Endothelial cell (in vitro differentiated cells): Measurements from ENCODE around the gene SET. TPM values are rescaled to one million over a fixed set of nuclear protein-coding genes. Genes with fewer than 3 reads are reported as not detected.

Source experiments
- DNase-seq: peaks from one replicate; pipeline ENCODE4 v3.0.0; 2021; ENCODE audit warnings: low spot score
- H3K27ac Mint-ChIP-seq: one replicate; pipeline ENCODE4 v1.8.0; 2021; ENCODE audit warnings: mixed read lengths, inconsistent platforms; ENCODE audit not compliant: unreplicated experiment
- H3K27me3 Mint-ChIP-seq: one replicate; pipeline ENCODE4 v1.8.0; 2021; ENCODE audit warnings: mild to moderate bottlenecking, moderate library complexity, mixed read lengths, inconsistent platforms; ENCODE audit not compliant: unreplicated experiment
- H3K36me3 Mint-ChIP-seq: one replicate; pipeline ENCODE4 v1.8.0; 2021; ENCODE audit warnings: mild to moderate bottlenecking, low read depth, mixed read lengths, inconsistent platforms; ENCODE audit not compliant: unreplicated experiment
- H3K4me1 Mint-ChIP-seq: one replicate; pipeline ENCODE4 v1.8.0; 2021; ENCODE audit warnings: mild to moderate bottlenecking, mixed read lengths, inconsistent platforms; ENCODE audit not compliant: unreplicated experiment
- H3K4me3 Mint-ChIP-seq: one replicate; pipeline ENCODE4 v1.8.0; 2021; ENCODE audit warnings: mild to moderate bottlenecking, mixed read lengths, inconsistent platforms; ENCODE audit not compliant: unreplicated experiment
- H3K9me3 Mint-ChIP-seq: one replicate; pipeline ENCODE4 v1.8.0; 2021; ENCODE audit warnings: mixed read lengths, inconsistent platforms; ENCODE audit not compliant: unreplicated experiment
- CTCF ChIP-seq: fragments of 200-600 bp; sonication (generic); IDR thresholded peaks from one replicate; pipeline ENCODE4 v1.5.0; 2021; ENCODE audit warnings: antibody characterized with exemption; ENCODE audit not compliant: unreplicated experiment
- total RNA-seq: library from RNA; stranded (reverse); fragmentation: NEBNext Ultra II Directional; extraction: Animal tissue kit (Norgen Biotek cat#: 25700); gene quantifications from one replicate; pipeline ENCODE4 v1.2.1, GENCODE V29; 2021; ENCODE audit not compliant: unreplicated experiment

SET gene
- total RNA-seq, 1 donor from 2014 or later: 420 TPM

GRCh38 chr9:128743421-128743820, 54.4 kb downstream of the SET start:
- TF ChIP-seq CTCF: no peak
- H3K4me3 Mint-ChIP-seq: no peak overlapping the region

More at GRCh38 chr9:128743421-128743820, 54.4 kb downstream of the SET start:
- Mint-ChIP-seq H3K27ac (no peak overlapping the region), H3K9me3 (no peaks in the 10 kb centered on the region), H3K36me3 (peaks cover 3% of the 10 kb centered on the region), H3K27me3 (peaks cover 7% of the 10 kb centered on the region), H3K4me1 (no peaks in the 10 kb centered on the region)
- no peak for DNase-seq

Other genes starting within 250 kb of the SET start
- 83.8 TPM for gene ODF2, start 233.2 kb upstream of the SET start, total RNA-seq
- 17.5 TPM for gene GLE1, start 184.5 kb upstream of the SET start, total RNA-seq
- gene SPTAN1, start 136.6 kb upstream of the SET start, total RNA-seq: 810 TPM
- 35.4 TPM for gene DYNC2I2, start 32.4 kb upstream of the SET start, total RNA-seq
- 14.7 TPM for gene PKN3, start 13.3 kb downstream of the SET start, total RNA-seq
- 42.1 TPM for gene ZDHHC12, start 34.9 kb downstream of the SET start, total RNA-seq
- 29.2 TPM for gene ZER1, start 82.7 kb downstream of the SET start, total RNA-seq
- gene TBC1D13, start 98.0 kb downstream of the SET start, total RNA-seq: 58.8 TPM
- gene ENDOG, start 129.3 kb downstream of the SET start, total RNA-seq: 8.1 TPM
- gene SPOUT1, start 140.6 kb downstream of the SET start, total RNA-seq: 62.1 TPM
- 3.3 TPM for gene KYAT1, start 192.7 kb downstream of the SET start, total RNA-seq
- 54.3 TPM for gene LRRC8A, start 192.9 kb downstream of the SET start, total RNA-seq
- gene PHYHD1, start 231.8 kb downstream of the SET start, total RNA-seq: 10.3 TPM